Mesothelial cell of epicardium (in vitro differentiated cells): Measurements from ENCODE around the gene NR5A2. TPM values are rescaled to one million over a fixed set of nuclear protein-coding genes. Genes with fewer than 3 reads are reported as not detected.

Source experiments
- DNase-seq, 2 experiments: peaks; one replicate each; pipeline ENCODE4 v3.0.0; 2021; ENCODE audit warnings: low spot score in 2 of 2; ENCODE audit not compliant: unreplicated experiment in 2 of 2
- H3K27ac Mint-ChIP-seq: 2 replicates; pipeline ENCODE4 v1.8.0; 2021; ENCODE audit warnings: mixed read lengths
- H3K27me3 Mint-ChIP-seq: 2 replicates; pipeline ENCODE4 v1.8.0; 2021; ENCODE audit warnings: low read depth, mixed read lengths
- H3K36me3 Mint-ChIP-seq: 2 replicates; pipeline ENCODE4 v1.8.0; 2021; ENCODE audit warnings: mixed read lengths
- H3K4me1 Mint-ChIP-seq: 2 replicates; pipeline ENCODE4 v1.8.0; 2021; ENCODE audit warnings: mixed read lengths
- H3K4me3 Mint-ChIP-seq: 2 replicates; pipeline ENCODE4 v1.8.0; 2021; ENCODE audit warnings: mild to moderate bottlenecking, moderate library complexity, mixed read lengths
- H3K9me3 Mint-ChIP-seq: 2 replicates; pipeline ENCODE4 v1.8.0; 2021; ENCODE audit warnings: mixed read lengths
- CTCF ChIP-seq: fragments of 200-600 bp; sonication (generic); IDR thresholded peaks from one replicate; pipeline ENCODE4 v1.5.0; 2021; ENCODE audit warnings: antibody characterized with exemption; ENCODE audit not compliant: unreplicated experiment
- total RNA-seq: library from RNA; stranded (reverse); gene quantifications from 3 replicates; pipeline ENCODE4 v1.2.1, GENCODE V29; 2021

The NR5A2 gene
- total RNA-seq, 1 donor from 2014 or later, result 0.38 TPM

GRCh38 chr1:200021577-200022238, 5.8 kb upstream of the NR5A2 start:
- Mint-ChIP-seq H3K36me3 (no peaks in the 10 kb centered on the region), H3K4me1 (no peaks in the 10 kb centered on the region), H3K9me3 (no peaks in the 10 kb centered on the region), H3K4me3 (no peak overlapping the region), H3K27me3 (peaks cover 28% of the 10 kb centered on the region), H3K27ac (no peak overlapping the region)
- DNase-seq, result no peak
- TF ChIP-seq CTCF, result no peak

- H3K27me3 Mint-ChIP-seq, result peaks cover 34% of the 10 kb centered on the region
Measured at GRCh38 chr1:200022239-200022804, 5.2 kb upstream of the NR5A2 start.

GRCh38 chr1:200028586-200029034, 1.1 kb downstream of the NR5A2 start:
- no peak for DNase-seq
- no peaks in the 10 kb centered on the region for H3K9me3 Mint-ChIP-seq
- no peaks in the 10 kb centered on the region for H3K36me3 Mint-ChIP-seq
- no peak for TF ChIP-seq CTCF
- H3K27me3 Mint-ChIP-seq, result peaks cover 36% of the 10 kb centered on the region
- no peak overlapping the region for H3K27ac Mint-ChIP-seq
- peaks cover 4% of the 10 kb centered on the region for H3K4me1 Mint-ChIP-seq
- peak overlapping the region; percentile 71 for H3K4me3 Mint-ChIP-seq

More at GRCh38 chr1:200022239-200022804, 5.2 kb upstream of the NR5A2 start:
- TF ChIP-seq CTCF, result no peak
- no peaks in the 10 kb centered on the region for H3K4me1 Mint-ChIP-seq
- H3K9me3 Mint-ChIP-seq, result no peaks in the 10 kb centered on the region
- no peak for DNase-seq
- H3K36me3 Mint-ChIP-seq, result no peaks in the 10 kb centered on the region
- no peak overlapping the region for H3K4me3 Mint-ChIP-seq
- no peak overlapping the region for H3K27ac Mint-ChIP-seq

- Mint-ChIP-seq H3K9me3 (no peaks in the 10 kb centered on the region), H3K36me3 (no peaks in the 10 kb centered on the region), H3K4me1 (peaks cover 4% of the 10 kb centered on the region), H3K27me3 (peaks cover 30% of the 10 kb centered on the region), H3K27ac (no peak overlapping the region), H3K4me3 (peak overlapping the region; percentile 71)
- DNase-seq, result peak in 1 of 2 experiments; percentile 66
- TF ChIP-seq CTCF, result no peak
Measured at GRCh38 chr1:200029035-200029821, 1.7 kb downstream of the NR5A2 start.

GRCh38 chr1:200029822-200030152, 2.3 kb downstream of the NR5A2 start:
- Mint-ChIP-seq H3K27ac (no peak overlapping the region), H3K9me3 (no peaks in the 10 kb centered on the region), H3K4me3 (peak overlapping the region; percentile 71), H3K4me1 (peaks cover 4% of the 10 kb centered on the region), H3K27me3 (peaks cover 27% of the 10 kb centered on the region), H3K36me3 (no peaks in the 10 kb centered on the region)
- DNase-seq, result no peak
- TF ChIP-seq CTCF, result no peak
